ENCODE measurements around the gene TXNDC11.

TXNDC11 gene

GRCh38 chr16:11673091-11674000 is 69.3 kb downstream of the TXNDC11 start:
- Histone ChIP-seq H3K36me3 (replicated peaks) (peaks cover 13% of the 10 kb centered on the region), H3K4me3 (ENCODE audit: low read depth, low read length) (no peak overlapping the region), H3K27ac (no peak overlapping the region), H3K27me3 (replicated peaks) (no peaks in the 10 kb centered on the region)
- no peak for DNase-seq
- in situ Hi-C loops (cut with HindIII; ENCODE audit: low pct_ligation_motif_present, low sequenced_read_pairs), result no loop called here
- TF ChIP-seq, protein P1, sequence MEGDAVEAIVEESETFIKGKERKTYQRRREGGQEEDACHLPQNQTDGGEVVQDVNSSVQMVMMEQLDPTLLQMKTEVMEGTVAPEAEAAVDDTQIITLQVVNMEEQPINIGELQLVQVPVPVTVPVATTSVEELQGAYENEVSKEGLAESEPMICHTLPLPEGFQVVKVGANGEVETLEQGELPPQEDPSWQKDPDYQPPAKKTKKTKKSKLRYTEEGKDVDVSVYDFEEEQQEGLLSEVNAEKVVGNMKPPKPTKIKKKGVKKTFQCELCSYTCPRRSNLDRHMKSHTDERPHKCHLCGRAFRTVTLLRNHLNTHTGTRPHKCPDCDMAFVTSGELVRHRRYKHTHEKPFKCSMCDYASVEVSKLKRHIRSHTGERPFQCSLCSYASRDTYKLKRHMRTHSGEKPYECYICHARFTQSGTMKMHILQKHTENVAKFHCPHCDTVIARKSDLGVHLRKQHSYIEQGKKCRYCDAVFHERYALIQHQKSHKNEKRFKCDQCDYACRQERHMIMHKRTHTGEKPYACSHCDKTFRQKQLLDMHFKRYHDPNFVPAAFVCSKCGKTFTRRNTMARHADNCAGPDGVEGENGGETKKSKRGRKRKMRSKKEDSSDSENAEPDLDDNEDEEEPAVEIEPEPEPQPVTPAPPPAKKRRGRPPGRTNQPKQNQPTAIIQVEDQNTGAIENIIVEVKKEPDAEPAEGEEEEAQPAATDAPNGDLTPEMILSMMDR (IDR thresholded peaks at IDR 0.05; ENCODE audit: low read depth, low read length, missing control alignments), result no peak

GRCh38 chr16:11672206-11673090 is 70.2 kb downstream of the TXNDC11 start:
- TF ChIP-seq, protein P1 (IDR thresholded peaks at IDR 0.05; ENCODE audit: low read depth, low read length, missing control alignments), result no peak
- no peaks in the 10 kb centered on the region for H3K27me3 ChIP-seq (replicated peaks)
- no peak overlapping the region for H3K4me3 ChIP-seq (ENCODE audit: low read depth, low read length)
- no peak for DNase-seq
- in situ Hi-C loops (cut with HindIII; ENCODE audit: low pct_ligation_motif_present, low sequenced_read_pairs), result no loop called here
- H3K36me3 ChIP-seq (replicated peaks), result peaks cover 8% of the 10 kb centered on the region
- H3K27ac ChIP-seq, result no peak overlapping the region

- peaks cover 4% of the 10 kb centered on the region for H3K36me3 ChIP-seq (replicated peaks)
- H3K27me3 ChIP-seq (replicated peaks), result no peaks in the 10 kb centered on the region
- H3K4me3 ChIP-seq (ENCODE audit: low read depth, low read length), result no peak overlapping the region
- no peak overlapping the region for H3K27ac ChIP-seq
- DNase-seq, result no peak
- in situ Hi-C loops (cut with HindIII; ENCODE audit: low pct_ligation_motif_present, low sequenced_read_pairs), result no loop called here
- TF ChIP-seq, protein P1 (IDR thresholded peaks at IDR 0.05; ENCODE audit: low read depth, low read length, missing control alignments), result no peak
Measured at GRCh38 chr16:11671676-11672075, 71.0 kb downstream of the TXNDC11 start.

DNA sequence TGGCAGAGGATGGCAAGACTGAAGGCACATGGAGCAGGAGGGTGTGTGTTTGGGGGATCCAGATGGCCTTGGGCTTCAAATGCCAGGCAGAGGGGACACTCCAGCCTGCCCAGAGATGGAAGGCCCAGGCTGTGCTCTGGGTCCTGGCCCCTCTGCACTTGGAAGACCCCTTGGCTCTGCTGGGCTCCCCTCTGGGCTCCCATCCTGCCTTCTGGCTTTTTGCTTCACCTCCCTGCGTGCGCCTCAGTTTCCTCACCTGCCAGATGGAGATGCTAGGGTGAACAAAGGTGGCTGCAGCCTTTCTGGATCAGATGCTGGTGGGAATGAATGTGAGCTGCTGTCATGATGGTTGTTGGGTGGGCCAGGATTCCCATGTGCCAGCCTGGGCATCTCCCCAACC is 71.4 kb downstream of the TXNDC11 start:
- in situ Hi-C loops (cut with HindIII; ENCODE audit: low pct_ligation_motif_present, low sequenced_read_pairs), result no loop called here
- Histone ChIP-seq H3K36me3 (replicated peaks) (peaks cover under 1% of the 10 kb centered on the region), H3K4me3 (ENCODE audit: low read depth, low read length) (no peak overlapping the region), H3K27me3 (replicated peaks) (no peaks in the 10 kb centered on the region), H3K27ac (no peak overlapping the region)
- TF ChIP-seq, protein P1 (IDR thresholded peaks at IDR 0.05; ENCODE audit: low read depth, low read length, missing control alignments), result no peak
- DNase-seq, result no peak

- Histone ChIP-seq H3K27ac (no peak overlapping the region), H3K27me3 (replicated peaks) (no peaks in the 10 kb centered on the region), H3K4me3 (ENCODE audit: low read depth, low read length) (no peak overlapping the region), H3K36me3 (replicated peaks) (no peaks in the 10 kb centered on the region)
- no peak for DNase-seq
- in situ Hi-C loops (cut with HindIII; ENCODE audit: low pct_ligation_motif_present, low sequenced_read_pairs), result no loop called here
- TF ChIP-seq, protein P1 (IDR thresholded peaks at IDR 0.05; ENCODE audit: low read depth, low read length, missing control alignments), result no peak
Measured at GRCh38 chr16:11670171-11671131, 72.2 kb downstream of the TXNDC11 start.

Data from brain microvascular endothelial cell (primary cell).